Endometrium (tissue), 2 donors: ENCODE data around the gene GPLD1.
"Not testable (repeated sequence)": the region's sequence is repeated elsewhere in the genome, so short reads cannot be mapped to it uniquely, and the experiment has no call there.

Experiments
- FAIRE-seq: peaks from 2 replicates; lab custom pipeline; 2012; peaks lifted over from hg19 to GRCh38; lab: Jason Lieb, UNC
- donor health status: control.
- donor health status: control.

Gene GPLD1, protein sequence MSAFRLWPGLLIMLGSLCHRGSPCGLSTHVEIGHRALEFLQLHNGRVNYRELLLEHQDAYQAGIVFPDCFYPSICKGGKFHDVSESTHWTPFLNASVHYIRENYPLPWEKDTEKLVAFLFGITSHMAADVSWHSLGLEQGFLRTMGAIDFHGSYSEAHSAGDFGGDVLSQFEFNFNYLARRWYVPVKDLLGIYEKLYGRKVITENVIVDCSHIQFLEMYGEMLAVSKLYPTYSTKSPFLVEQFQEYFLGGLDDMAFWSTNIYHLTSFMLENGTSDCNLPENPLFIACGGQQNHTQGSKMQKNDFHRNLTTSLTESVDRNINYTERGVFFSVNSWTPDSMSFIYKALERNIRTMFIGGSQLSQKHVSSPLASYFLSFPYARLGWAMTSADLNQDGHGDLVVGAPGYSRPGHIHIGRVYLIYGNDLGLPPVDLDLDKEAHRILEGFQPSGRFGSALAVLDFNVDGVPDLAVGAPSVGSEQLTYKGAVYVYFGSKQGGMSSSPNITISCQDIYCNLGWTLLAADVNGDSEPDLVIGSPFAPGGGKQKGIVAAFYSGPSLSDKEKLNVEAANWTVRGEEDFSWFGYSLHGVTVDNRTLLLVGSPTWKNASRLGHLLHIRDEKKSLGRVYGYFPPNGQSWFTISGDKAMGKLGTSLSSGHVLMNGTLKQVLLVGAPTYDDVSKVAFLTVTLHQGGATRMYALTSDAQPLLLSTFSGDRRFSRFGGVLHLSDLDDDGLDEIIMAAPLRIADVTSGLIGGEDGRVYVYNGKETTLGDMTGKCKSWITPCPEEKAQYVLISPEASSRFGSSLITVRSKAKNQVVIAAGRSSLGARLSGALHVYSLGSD

GRCh38 chr6:24489470-24489869 is at the start of gene GPLD1:
GPLD1 (minus strand) TSS chr6:24489578; CDS start chr6:24489511, 67 bp downstream.
- no peak for FAIRE-seq

DNA sequence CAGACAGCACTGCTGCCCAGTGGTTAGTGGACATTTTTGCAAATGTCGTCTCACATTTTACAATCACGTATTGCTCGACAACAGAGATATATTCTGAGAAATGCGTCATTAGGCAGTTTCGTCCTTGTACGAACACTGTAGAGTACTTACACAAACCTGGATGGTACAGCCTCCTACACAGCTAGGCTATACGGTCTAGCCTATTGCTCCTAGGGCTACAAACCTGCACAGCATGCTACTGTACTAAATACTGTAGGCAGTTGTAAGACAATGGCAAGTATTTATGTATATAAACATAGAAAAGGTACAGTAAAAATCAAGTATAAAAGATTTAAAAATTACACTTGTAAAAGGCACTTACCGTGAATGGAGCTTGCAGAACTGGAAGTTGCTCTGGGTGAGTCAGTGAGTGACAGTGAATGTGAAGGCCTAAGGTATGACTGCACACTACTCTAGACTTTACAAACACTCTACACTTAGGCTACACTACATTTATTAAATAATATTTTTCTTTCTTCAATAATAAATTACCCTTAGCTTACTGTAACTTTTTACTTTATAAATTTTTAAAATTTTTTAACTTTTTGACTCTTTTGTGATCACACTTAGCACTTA is 48.5 kb upstream of the GPLD1 start:
- peak; percentile 76 for FAIRE-seq

- no peak for FAIRE-seq
Observed at GRCh38 chr6:24537082-24537699, 47.8 kb upstream of the GPLD1 start.

DNA sequence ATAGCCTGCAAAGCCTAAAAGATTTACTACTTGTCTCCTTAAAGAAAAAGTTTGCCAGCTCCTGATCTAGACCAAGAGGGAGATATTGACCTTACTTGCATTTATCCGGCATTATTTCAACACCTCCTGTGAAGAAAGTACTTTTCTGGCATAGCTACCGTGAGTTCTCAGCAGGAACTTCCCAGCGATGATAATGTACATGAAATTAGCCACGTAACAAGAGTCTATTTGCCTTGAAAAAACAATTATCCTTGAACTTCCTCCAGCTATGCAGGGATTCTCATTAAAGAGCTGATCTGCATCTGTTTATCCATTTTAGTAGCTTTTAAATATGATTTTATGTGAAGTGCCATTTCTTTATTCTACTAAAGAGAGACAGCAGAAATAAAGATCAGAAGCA is 47.1 kb upstream of the GPLD1 start:
- FAIRE-seq, result no peak

DNA sequence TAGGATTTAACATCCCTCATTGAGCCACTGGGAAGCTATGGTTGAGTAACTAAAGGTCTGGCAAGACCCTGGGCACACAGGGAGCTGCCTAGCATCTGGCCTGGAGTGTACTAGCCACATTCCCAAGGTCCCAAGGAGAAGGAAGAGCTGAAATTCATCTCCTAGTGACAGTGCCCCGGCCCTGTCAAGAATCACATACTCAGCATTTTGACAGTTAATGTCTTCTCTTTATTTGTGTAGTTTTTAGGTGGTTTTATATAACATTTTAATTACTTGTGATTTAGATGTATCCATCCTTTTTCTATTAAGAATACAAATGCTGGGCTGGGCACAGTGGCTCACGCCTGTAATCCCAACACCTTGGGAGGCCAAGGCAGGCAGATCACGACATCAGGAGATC is 45.8 kb upstream of the GPLD1 start:
- FAIRE-seq, result no peak

- no peak for FAIRE-seq
Observed at GRCh38 chr6:24534329-24534728, 45.0 kb upstream of the GPLD1 start.

DNA sequence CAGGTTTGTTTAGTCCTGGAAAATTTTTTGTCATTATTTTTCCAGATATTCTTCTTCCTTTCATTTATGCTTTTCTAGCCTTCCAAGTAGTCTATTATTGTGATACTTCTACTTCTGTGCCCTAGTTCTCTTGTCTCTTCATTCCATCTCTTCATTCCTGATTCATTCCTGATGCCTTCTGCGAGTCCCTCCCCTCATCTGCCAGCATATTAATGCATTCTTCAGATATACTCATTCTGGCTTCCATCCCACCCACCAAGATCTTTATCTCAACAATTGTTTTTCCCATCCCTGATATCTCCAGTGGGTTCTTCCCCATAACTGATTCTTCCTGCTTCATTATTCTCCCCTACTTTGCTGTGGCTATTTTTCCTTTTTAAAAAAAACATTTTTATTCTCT is 40.6 kb upstream of the GPLD1 start:
- no peak for FAIRE-seq

DNA sequence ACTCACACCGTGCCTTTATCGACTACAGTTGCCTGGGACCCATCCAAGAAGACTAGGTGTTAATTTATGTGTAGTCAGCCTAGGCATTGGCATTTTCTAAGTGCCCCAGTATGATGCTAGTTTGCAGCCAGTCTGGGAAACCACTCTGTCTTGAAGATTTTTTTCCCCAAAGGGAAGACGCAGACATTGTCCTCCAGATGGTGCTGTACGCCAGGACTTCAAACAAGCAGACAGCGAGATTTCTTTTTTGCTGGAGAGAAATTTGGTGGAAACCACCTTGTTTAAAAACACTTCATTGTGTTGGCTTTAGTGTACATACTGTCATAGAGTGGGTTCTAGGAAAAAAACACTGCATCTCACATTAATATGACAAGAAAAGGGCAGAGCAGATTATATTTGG is 35.4 kb upstream of the GPLD1 start:
- FAIRE-seq, result no peak

DNA sequence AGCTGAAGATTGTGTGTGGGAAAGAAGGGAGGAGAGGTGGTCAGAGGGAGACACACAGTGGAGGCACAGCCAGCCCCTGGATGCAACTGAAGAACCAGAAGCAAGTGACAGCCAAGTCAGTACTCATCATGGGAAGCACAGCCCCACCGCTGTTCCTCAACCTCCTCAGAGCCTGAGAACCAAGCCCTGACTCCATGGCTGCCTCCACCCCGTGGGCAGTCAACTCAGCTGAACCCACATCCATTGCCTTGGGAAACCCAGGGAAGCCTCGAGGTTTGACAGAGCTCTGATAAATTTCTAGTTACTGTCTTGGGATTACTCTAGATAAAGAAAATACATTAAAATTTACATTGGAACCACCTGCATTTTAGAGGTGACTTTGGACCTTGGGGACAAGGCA is 35.0 kb upstream of the GPLD1 start:
- FAIRE-seq, result no peak

GRCh38 chr6:24522228-24523176 is 33.1 kb upstream of the GPLD1 start:
- no peak for FAIRE-seq

DNA sequence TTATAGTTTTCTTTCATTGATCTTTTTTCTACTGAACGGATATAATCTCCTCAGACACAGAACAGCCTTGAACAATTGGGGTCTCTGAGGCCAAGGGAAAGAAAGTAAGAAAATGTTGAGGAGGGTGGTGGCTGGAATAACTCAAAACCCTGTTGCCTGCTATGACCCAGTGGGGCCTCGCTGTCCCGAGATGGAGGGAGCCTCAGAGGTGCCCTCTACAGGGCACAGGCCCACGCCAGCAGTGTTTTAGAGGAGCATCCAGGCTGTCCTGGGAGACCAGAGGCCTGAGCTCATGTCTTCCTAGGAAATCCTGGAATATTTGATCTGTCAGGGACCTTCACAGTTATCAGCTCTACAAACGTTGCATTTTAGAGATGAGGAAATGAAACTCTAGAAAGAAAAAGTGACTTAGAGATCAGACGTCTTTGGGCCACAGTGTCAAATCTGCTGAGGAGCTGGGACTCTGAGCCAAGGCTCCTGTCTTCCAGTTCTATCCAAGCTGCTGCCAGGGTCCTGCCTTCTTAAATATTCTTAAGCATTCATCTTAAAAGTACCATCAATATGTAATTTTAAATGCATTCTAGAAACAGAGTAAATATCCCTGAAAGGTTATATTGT is 31.7 kb upstream of the GPLD1 start:
- FAIRE-seq, result no peak

DNA sequence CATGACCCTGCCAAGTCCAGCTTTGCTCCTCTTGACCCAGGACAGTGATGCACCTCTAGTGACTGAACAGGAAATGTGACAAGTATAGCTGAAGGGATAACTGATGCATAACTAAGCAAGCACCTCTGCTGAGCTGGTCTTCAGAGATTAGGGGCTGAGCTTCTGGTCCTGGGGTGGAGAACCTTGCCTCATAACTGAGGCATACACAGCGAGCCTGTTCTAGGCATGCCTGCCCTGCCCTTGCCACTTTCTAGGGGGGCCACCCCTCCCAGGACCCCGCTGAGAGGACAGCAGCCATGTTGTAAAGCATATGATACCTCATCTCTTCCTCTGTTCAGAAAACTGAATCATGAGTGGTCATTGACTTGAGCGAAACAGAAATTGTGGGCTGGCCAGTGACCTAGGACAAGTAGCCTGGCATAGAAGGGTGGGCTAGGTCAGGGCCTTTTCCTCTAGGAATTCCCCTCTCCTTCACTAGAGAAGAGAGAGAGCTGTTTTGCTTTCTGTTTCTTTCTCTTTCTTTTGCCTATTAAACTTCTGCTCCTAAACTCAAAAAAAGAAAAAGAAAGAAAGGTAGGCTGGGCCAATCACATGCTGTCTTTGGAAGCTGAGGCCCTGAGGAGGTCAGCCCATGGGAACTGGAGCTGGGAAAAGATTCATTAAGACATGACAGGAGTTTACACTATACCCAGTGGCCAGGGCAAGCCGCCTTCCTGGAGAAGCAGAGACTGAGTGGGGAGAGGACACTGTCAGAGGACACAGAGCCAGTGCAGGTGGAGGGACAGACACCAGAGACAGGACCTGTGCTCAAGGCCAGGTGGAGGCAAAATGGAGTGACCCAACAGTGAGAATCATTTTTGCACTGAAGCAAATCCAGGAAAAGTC is 28.5 kb upstream of the GPLD1 start:
- no peak for FAIRE-seq

DNA sequence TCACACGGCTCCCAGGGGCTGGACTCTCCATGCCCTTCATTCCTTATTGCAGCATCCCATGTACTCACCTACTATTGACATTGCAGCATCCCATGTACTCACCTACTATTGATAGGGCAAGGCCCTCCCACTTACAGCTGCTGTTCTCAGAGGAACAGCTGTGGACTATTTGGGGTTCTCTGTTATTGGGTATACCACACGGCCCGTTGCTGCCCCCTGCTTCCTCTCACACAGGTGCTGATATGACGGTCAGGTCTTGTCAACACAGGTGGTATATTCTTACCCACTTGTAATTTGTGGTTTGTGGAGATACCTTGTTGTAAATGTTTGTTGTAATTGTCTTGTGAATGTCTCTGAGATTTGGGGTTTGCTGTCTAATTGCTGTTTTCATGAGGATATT is 24.2 kb upstream of the GPLD1 start:
- no peak for FAIRE-seq

- FAIRE-seq, result not testable (repeated sequence)
Observed at GRCh38 chr6:24511976-24512375, 22.6 kb upstream of the GPLD1 start.

- no peak for FAIRE-seq
Observed at GRCh38 chr6:24506814-24507520, 17.6 kb upstream of the GPLD1 start.

DNA sequence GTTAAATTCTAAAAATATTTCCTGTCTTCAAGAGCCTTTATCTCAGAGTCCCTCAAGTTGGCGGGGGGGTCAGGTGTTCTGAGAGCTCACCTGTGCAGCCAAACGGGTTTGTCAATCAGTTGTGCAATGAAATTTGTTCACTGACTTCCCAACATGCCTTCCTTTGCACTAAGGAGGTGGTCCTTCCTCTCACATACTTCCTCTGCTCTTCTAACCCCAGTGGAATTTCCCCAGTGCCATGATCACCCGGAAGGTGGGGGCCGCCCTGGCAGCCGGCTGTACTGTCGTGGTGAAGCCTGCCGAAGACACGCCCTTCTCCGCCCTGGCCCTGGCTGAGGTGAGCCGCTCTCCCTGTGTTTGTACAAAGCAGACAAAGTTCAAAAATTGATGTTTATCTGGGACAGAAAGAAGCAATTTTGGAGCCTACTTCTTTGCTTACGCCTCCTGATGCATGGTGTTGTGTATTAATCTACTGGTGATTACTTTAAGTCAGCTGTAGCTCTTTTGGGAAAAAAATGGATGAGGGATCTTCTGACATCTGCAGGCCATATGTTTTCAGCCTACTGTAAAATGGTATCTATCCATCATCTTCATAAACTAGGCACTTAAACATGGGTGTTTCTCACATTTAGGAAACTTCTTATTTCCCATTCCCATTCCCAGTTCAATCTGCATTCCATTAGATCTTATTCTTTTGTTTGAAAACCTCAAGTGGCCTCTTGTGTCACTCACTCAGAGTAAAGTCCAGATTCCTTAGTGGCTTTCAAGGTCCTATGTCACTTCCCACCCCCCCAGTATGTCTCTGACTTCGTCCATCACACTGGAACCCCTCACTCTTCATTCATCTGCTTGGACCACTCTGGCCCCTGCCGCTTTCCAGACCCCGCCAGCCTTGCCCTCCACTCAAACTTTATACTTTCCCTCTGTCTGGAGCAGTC is 15.5 kb upstream of the GPLD1 start:
- FAIRE-seq, result no peak

DNA sequence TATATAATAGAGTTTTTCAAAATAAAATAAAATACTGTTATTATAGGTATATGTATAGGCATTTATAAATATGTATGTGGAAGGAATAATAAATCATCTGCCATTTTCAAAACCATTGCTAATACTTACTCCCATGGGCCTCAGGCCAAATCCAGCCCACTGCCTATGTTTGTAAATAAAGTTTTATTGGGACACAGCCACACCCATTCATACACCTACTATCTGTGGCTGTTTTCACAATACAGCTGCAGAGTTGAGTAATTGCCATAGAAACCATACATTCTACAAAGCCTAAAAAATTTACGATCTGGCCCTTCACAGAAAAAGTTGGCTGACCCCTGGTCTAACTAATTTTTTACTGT is 14.9 kb upstream of the GPLD1 start:
- no peak for FAIRE-seq

DNA sequence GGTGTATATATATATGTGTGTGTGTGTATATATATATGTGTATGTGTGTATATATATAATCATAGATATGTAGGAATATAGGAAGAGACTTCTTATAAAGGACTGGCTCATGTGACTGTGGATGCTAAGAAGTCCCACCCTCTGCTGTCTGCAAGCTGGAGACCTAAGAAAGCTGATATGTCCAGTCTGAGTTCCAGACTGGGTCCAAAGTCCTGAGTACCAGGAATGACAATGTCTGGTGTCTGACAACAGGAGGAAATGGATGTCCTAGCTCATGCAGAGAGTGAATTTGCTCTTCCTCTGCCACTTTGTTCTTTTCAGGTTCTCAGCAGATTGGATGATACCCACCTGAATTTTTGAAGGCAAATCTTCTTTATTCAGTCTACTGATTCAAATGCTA is 12.5 kb upstream of the GPLD1 start:
- FAIRE-seq, result no peak
